Measurements from ENCODE around the gene KLHL30. TPM values are rescaled to one million over a fixed set of nuclear protein-coding genes. Genes with fewer than 3 reads are reported as not detected.

KLHL30 gene
- total and polyA plus RNA-seq, 3 donors from 2014 or later: 0.16 to 0.37 (median 0.29) TPM

DNA sequence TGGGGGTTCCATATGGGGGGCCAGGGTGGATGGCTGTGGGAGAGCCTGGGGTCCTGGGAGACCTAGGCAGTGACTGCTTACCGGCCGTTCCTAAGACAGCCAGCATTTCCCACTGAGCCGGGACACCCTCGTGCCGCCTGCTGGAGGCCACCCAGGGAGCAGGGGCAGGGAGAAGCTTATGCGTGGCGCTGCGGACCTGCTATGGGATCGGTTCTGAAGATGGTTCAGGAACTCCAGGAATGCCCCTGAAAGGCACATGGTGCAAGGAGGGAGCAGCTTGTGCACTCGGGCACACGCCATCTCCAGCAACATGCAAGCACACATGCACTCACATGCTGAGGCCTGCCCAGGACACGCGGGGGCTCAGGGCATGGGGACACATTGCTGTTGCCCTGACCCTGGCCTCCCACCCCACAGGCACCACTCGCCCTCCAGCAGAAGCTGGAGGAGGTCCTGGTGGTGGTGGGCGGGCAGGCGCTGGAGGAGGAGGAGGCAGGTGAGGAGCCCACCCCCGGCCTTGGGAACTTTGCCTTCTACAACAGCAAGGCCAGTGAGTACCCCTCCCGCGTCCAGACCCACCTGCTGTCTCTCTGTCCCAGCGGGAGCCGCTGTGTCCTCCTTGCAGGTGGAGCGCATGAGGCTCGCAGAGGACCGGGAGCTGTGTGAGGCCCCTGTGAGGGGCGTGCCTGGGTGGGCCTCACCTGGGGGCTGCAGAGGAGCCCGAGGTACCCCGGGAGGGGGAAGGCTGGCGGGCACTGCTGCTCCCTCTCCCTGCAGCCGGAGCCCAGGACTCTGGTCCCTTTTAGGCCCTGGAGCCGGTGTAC, 4.1 kb downstream of the KLHL30 start:
- H3K4me3 ChIP-seq: no peak overlapping the region
- no peaks in the 10 kb centered on the region for H3K36me3 ChIP-seq (ENCODE audit: low read depth, missing control alignments)
- H3K9me3 ChIP-seq: no peaks in the 10 kb centered on the region
- intact Hi-C loops (cut with DNase I; ENCODE audit: low total_unique reads): no loop called here
- DNase-seq: no peak
- no peak overlapping the region for H3K27ac ChIP-seq
- no peaks in the 10 kb centered on the region for H3K27me3 ChIP-seq
- H3K4me1 ChIP-seq: no peaks in the 10 kb centered on the region
- 80 to 81% methylated on average over 12 to 30 of the region's 30 CpGs for WGBS, 2 donors
- TF ChIP-seq CTCF (IDR thresholded peaks at IDR 0.05) (no peak), POLR2A (IDR thresholded peaks at IDR 0.05) (no peak)

DNA sequence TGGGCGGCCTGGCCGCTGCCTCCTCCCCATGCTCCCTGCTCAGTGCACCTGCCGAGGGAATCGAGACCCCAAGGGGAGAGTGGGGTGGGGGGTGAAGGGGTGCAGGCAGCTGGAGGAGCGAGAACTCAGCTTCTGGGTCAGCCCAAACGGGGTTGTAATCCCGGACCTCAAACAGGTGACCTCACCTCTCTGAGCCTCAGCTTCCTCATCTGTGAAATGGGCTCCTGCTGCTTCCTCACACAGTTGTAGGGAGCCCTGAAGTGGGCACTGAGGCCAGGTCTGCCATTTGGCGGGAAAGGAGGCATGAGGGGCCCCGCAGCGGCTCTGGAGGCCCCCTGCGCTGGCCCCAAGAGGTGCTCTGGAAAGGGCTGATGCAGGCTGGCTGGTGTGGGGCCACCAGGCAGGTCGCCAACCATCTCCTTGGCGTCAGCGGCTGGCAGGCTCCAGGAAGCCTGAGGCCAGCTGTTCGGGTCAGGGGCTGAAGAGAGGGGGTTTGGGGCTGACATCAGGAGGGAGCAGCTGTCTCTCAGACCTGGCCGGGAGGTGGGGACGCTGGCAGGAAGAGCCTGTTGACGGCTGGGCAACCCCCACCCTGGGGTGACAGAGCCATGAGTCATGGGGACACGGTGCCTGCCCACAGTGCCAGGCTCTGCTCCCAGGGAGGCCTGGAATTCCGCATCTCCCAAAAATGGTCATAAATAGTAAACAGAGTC, 4.9 kb downstream of the KLHL30 start:
- WGBS, 2 donors: 81 to 82% methylated on average over 8 to 20 of the region's 20 CpGs

GRCh38 chr2:238144262-238144661, 5.8 kb downstream of the KLHL30 start:
- Histone ChIP-seq H3K4me3 (no peak overlapping the region), H3K36me3 (ENCODE audit: low read depth, missing control alignments) (no peaks in the 10 kb centered on the region), H3K9me3 (no peaks in the 10 kb centered on the region), H3K27ac (no peak overlapping the region), H3K27me3 (no peaks in the 10 kb centered on the region), H3K4me1 (no peaks in the 10 kb centered on the region)
- TF ChIP-seq POLR2A (IDR thresholded peaks at IDR 0.05) (no peak), CTCF (IDR thresholded peaks at IDR 0.05) (no peak)
- intact Hi-C loops (cut with DNase I; ENCODE audit: low total_unique reads): no loop called here
- 79 to 82% methylated on average over 4 to 5 of the region's 5 CpGs for WGBS, 2 donors
- no peak for DNase-seq

More for the DNA sequence above, 4.9 kb downstream of the KLHL30 start:
- Histone ChIP-seq H3K36me3 (ENCODE audit: low read depth, missing control alignments) (no peaks in the 10 kb centered on the region), H3K27me3 (no peaks in the 10 kb centered on the region), H3K9me3 (no peaks in the 10 kb centered on the region), H3K4me1 (no peaks in the 10 kb centered on the region), H3K4me3 (no peak overlapping the region), H3K27ac (no peak overlapping the region)
- DNase-seq: no peak
- intact Hi-C loops (cut with DNase I; ENCODE audit: low total_unique reads): no loop called here
- TF ChIP-seq CTCF (IDR thresholded peaks at IDR 0.05) (no peak), POLR2A (IDR thresholded peaks at IDR 0.05) (no peak)

- no peak for DNase-seq
- intact Hi-C loops (cut with DNase I; ENCODE audit: low total_unique reads): no loop called here
- no peak overlapping the region for H3K27ac ChIP-seq
- WGBS, 2 donors: 91 to 100% methylated on average over 3 to 12 of the region's 12 CpGs
- H3K36me3 ChIP-seq (ENCODE audit: low read depth, missing control alignments): no peaks in the 10 kb centered on the region
- no peaks in the 10 kb centered on the region for H3K4me1 ChIP-seq
- no peak for TF ChIP-seq POLR2A (IDR thresholded peaks at IDR 0.05)
- no peak for TF ChIP-seq CTCF (IDR thresholded peaks at IDR 0.05)
- no peaks in the 10 kb centered on the region for H3K9me3 ChIP-seq
- no peaks in the 10 kb centered on the region for H3K27me3 ChIP-seq
- no peak overlapping the region for H3K4me3 ChIP-seq
Observed at GRCh38 chr2:238145046-238145445, 6.6 kb downstream of the KLHL30 start.
